Middle frontal gyrus (tissue), 1 donor: ENCODE measurements around the gene WWC2.

Experiments used
- DNase-seq: peaks from one replicate; pipeline ENCODE4 v3.0.0-alpha.2; 2015; ENCODE audit warnings: low spot score; ENCODE audit errors: extremely low spot score

WWC2 gene

GRCh38 chr4:183098723-183099536 is at the start of gene WWC2:
WWC2 (plus strand) TSS chr4:183099257; CDS start chr4:183099492, 235 bp downstream.
- peak; percentile 72 for DNase-seq

GRCh38 chr4:183053681-183054080 is 45.4 kb upstream of the WWC2 start:
- no peak for DNase-seq

DNA sequence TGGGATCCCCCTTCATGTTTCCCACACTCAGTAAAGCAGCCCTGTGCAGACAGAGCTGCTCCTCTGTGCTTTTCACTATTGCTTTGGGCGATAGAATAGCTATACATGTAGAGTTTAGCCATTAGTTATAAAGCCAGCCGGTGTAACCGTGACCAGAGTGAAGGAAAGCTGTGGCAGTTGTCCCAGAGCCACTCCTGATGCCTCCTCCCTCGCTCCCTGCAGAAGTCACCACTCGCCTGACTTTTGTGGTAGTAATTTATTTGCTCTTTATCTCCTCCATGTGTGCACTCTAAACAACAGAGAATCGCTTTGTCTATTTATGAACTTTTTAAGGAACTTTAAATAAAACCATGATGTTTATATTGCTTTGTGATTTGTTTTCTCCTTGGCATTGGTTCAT is 41.8 kb upstream of the WWC2 start:
- no peak for DNase-seq

DNA sequence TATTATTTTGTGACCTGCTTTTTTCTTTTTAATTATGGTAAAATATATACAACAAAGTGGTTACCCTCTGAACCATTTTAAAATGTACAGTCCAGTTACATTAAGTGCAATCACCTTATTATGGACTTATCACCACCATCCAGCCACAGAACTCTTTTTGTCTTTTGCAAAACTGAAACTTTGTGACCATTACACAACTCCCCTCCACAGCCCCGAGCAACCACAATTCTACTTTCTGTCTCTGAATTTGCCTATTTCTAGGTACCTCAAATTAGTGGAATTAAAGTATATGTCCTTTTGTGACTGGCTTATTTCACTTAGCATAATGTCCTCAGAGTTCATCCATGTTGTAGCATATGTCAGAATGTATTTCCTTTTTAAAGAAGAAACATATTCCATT is 39.3 kb upstream of the WWC2 start:
- DNase-seq: no peak

DNA sequence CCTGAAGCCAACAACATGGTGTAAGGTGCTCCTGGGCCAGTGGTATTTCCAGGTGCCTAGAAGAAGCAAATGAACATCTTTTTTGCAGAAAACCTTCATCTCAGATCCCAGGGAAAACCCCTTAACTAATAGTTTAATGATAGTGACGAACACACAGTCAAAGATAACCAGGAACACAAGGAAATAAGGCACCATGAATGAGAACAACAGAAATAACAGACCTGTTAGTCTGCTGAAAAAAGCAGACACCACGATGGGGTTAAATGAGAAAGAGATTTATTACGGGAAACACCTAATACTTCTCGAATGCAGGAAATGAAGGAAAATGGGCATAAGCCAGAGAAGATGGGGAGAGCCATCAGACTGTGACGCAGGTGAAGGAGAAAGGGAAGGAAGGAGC is 30.6 kb upstream of the WWC2 start:
- no peak for DNase-seq

- DNase-seq: no peak
These were observed 27.8 kb upstream of the WWC2 start for GRCh38 chr4:183071222-183071621.

- DNase-seq: no peak
These were observed 26.9 kb upstream of the WWC2 start for GRCh38 chr4:183072176-183072575.

DNA sequence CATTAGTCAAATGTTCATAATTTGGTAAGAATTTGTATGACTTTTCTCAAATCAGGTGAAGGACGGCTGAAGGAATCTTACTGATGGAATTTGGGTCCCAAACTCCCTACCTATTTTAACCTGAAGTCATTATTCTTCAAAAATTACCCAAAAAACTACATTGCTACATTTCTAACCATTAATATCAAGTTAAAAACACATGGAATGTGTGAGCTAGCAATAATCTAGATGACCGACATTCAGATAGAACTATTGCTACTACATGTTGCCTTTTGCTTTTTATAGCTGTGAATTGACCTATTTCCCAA is 25.3 kb upstream of the WWC2 start:
- no peak for DNase-seq

DNA sequence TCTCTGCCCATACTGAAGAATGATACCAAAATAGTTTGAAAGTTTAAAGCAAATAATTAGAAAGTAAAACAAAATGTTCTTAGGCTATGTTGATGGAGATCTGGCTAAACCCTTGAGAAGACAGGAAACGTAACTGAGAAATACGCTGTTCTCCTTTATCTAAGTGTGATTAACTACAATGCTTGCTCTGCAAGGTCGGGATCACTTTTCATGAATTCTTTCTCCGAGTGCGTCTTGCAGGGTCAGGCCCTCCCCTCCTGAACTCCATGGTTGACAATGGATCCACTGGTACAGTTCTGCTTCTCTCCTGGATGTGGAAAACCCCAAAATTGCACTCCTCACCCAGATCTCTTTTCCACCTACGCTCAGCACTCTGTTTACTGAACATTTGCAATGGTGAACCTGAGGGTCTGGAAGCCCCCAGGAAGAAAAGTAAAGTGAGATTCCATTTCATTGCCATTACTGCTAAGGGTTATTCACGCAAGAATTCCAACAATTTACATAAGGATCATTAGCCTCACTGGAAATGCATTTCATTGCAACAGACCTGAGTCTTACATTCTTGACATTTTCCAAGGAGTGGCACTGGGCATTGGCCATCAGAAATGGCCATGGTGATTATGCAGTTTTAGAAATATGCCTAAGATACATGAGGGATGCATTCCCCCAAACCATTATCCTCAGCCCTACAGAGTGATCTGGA is 24.6 kb upstream of the WWC2 start:
- DNase-seq: no peak

- DNase-seq: no peak
These were observed 20.4 kb upstream of the WWC2 start for GRCh38 chr4:183078634-183079033.

- DNase-seq: no peak
These were observed 18.5 kb upstream of the WWC2 start for GRCh38 chr4:183080372-183081115.

DNA sequence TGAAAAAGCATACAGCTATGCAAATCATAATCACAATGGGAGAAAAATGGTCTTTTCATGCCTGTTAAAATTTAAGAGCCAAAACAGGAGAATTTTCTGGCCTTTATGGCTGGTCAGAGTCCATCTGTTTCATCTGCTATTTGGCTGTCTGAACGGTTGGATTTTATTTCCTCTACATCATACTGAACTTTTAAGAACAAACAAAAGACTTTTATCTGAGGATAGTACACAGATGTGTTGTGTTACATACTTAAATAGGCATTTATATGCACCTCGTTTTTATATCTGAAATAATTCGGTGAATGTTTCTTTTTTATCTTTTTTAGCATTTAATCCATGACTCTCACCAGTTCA is 18.0 kb upstream of the WWC2 start:
- no peak for DNase-seq

- DNase-seq: no peak
These were observed 17.0 kb upstream of the WWC2 start for GRCh38 chr4:183082053-183082452.

GRCh38 chr4:183094393-183095198 is 4.5 kb upstream of the WWC2 start:
- no peak for DNase-seq

DNA sequence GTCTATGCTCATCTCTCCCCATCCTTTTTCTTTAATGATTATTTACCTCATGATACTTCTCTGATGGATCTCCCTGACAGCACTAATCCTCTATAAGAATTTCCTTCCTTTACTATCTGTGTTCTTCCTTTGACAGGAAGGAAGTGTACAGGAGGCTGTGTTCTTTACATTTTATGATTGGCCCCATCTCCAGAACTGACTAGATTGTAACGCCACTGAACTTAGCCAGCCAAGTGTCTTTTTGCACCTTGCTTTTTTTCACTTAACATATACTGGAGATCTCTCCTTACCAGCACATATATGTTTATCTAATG is 3.9 kb upstream of the WWC2 start:
- no peak for DNase-seq

DNA sequence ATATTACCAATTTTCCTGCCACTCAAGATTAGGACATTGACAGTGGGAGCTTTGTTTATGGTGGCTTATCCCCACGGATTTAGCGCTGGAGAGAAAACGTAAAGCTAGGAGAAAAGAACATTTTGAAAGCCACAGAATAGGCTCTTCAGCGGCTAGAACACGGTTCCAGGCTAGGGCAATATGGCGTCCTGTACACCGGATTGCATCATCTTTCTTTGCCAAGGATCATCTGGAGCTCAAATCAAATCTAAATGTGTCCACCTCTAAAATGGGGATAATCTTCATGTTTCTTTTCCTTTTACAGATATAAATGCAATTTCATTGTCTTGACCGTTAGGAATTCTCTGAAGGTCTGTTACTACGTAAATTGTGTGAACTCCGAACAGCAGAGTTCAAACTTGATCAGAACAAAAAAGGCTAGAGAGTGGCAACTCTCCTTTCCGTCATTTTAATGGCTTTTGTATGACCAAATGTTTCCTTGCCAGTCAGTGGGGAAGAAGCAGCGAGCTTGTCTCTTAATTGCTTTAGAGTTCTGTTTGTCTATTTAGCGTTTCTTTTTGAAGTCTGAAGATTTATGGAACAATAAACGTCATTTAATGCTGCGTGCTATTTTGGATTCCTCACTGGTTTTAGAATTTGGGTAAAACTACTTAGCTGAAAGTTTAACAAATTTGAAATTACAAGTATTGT is 2.6 kb upstream of the WWC2 start:
- no peak for DNase-seq

- no peak for DNase-seq
These were observed 1.6 kb upstream of the WWC2 start for GRCh38 chr4:183097231-183098018.

GRCh38 chr4:183098019-183098722 is 886 bp upstream of the WWC2 start:
- no peak for DNase-seq

DNA sequence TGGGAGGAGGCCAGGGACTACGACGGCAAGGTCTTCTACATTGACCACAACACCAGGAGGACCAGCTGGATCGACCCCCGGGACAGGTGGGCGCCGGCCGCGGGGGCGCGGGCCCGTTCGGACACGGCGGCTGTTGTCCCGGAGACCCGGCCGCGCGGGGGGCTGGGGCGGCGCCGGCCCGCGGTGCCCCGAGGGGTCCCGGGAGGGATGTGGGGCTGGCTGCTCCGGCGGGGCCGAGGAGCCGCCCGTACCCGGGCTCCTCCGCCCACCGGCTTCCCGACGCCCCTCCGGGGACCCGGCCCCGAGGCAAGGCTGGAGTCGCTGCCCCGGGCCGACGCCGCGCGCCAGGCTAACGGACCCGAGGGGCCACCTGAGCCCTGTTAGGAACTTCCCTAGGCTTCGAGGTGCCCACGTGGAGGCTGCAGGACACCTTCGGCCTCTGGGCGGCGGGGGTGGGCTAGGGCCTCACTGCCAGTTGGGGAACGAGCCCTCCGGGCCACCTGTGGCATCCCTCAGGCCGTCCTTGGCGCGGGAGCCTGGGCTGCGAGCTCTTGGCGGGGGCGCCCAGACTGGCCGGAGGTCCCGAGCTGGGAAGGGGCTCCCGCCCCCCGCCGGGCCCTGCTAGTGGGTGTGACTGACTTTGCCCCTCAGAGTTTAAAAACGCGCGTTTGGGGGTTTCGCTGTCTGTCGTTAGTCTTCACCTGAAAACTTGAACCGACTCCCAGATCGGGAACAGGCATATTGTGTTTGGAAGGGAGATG is 660 bp downstream of the WWC2 start:
- no peak for DNase-seq
